Right lobe of liver (tissue), 4 donors: Measurements from ENCODE around the gene DGKH.

Experiments
- POLR2A ChIP-seq: fragments of 450-650 bp; IDR thresholded peaks from one replicate; pipeline ENCODE4 v1.6.1; 2017; ENCODE audit warnings: antibody characterized with exemption, mild to moderate bottlenecking
- TF ChIP-seq, protein P1 (sequence below), 4 donors: fragments of 200-600 bp in 3 of 4; fragments of 450-650 bp in 1 of 4; IDR thresholded peaks; one replicate each; pipeline versions ENCODE4 v1.5.1 to v1.8.0; 2016 to 2022; ENCODE audit warnings: antibody characterized with exemption in 4 of 4, mild to moderate bottlenecking in 2 of 4
- donor health status: DM: no; HTN: no; CAD: no.
- donor health status: DM: no; HTN: no; CAD: no.
- donor health status: DM: no; HTN: yes; CAD: no.

DNA sequence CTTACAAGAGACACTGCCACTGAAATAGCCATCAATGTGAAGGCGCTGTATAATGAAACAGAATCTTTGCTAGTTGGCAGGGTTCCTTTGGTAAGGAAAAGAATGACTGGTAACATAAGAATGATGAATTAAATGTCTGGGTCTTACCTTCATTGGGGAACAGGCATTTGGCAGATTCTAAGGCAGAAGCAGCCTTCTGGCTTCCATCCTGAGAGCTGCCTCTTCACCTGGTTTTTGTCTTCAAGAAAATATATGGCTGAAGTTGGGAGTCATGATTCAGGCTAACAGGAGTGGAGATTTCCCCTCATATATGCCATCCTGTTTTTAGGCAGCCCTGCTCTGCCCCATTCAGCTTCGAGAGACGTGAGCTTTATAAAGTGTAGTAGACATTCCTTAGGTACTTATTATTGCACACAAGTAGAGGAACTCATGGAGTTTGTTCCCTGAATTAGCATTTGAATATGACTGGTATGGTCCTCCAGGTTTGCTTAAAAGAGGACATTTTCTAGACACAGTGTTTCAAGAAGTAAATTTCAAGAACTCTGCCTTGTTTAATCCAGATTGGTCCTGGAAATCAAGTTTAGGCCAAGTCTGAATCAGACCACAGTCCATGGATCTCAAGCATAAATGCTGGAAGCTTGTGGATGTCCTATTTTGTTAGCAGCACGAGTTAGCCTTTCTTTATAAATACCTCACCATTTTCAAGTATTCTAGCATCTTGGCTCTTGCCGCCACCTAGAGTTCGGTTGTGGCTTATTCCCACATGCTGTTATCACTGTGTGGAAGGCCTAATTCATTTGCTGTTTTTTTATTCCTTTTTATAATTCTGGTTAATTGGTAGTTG lies 167.4 kb downstream of the DGKH start:
- TF ChIP-seq, protein P1, sequence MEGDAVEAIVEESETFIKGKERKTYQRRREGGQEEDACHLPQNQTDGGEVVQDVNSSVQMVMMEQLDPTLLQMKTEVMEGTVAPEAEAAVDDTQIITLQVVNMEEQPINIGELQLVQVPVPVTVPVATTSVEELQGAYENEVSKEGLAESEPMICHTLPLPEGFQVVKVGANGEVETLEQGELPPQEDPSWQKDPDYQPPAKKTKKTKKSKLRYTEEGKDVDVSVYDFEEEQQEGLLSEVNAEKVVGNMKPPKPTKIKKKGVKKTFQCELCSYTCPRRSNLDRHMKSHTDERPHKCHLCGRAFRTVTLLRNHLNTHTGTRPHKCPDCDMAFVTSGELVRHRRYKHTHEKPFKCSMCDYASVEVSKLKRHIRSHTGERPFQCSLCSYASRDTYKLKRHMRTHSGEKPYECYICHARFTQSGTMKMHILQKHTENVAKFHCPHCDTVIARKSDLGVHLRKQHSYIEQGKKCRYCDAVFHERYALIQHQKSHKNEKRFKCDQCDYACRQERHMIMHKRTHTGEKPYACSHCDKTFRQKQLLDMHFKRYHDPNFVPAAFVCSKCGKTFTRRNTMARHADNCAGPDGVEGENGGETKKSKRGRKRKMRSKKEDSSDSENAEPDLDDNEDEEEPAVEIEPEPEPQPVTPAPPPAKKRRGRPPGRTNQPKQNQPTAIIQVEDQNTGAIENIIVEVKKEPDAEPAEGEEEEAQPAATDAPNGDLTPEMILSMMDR (IDR thresholded peaks at IDR 0.05): peak; percentile 24 to 52 (median 36)
- no peak for TF ChIP-seq POLR2A
